Stimulated activated CD8-positive, alpha-beta memory T cell treated with anti-CD3 and anti-CD28 coated beads, Interleukin-2, amount 100 ng/mL, for 48 hours (primary cell): Measurements from ENCODE around the gene LRRC41.
"Not testable (repeated sequence)": the region's sequence is repeated elsewhere in the genome, so short reads cannot be mapped to it uniquely, and the experiment has no call there.

ENCODE experiments used
- DNase-seq, 2 donors: peaks; one replicate each; pipeline ENCODE4 v3.0.0-alpha.2; 2020; ENCODE audit warnings: low read depth in 2 of 2

The LRRC41 gene

DNA sequence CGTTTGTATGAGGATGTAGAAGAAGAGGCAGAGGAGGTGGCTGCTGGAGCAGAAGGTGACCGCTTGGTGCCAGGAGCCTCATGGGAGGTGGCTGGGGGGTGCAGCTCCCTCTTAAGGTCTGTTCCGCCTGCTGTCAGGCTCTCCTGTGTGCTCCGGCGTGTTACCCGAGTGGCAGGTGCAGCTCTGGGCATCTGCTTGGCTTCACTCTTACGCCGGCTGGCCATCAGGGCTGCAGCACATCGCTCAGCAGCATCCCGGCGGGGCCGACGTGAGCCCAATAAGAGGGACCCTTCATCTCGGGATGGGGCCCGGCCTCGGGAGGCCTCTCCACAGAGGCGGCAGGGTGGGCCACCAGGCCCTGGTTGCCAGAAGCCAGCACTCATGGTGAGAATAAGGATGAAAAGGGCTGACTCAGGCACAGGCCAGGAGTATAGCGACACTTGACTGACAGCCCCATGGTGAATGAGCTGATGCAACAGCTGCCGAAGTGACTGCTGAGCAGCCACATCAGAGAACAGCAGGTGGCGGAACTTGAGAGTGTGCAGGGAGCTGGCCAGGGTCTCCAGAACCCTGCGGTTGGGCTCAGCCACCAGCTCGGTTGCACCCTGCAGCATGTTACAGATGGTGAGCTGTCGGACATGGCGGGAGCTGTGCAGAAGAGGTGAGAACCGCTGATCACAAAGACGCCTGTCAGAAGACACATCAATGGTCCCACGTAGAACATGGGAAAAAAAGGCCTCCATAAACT is 17.5 kb downstream of the LRRC41 start:
- DNase-seq = peak; percentile 14 to 33

- no peak for DNase-seq
Observed at GRCh38 chr1:46284597-46285564, 18.5 kb downstream of the LRRC41 start.

- no peak for DNase-seq
Observed at GRCh38 chr1:46284058-46284457, 19.4 kb downstream of the LRRC41 start.

- no peak for DNase-seq
Observed at GRCh38 chr1:46281021-46281420, 22.4 kb downstream of the LRRC41 start.

GRCh38 chr1:46280092-46280491 is 23.3 kb downstream of the LRRC41 start:
- DNase-seq = no peak

DNA sequence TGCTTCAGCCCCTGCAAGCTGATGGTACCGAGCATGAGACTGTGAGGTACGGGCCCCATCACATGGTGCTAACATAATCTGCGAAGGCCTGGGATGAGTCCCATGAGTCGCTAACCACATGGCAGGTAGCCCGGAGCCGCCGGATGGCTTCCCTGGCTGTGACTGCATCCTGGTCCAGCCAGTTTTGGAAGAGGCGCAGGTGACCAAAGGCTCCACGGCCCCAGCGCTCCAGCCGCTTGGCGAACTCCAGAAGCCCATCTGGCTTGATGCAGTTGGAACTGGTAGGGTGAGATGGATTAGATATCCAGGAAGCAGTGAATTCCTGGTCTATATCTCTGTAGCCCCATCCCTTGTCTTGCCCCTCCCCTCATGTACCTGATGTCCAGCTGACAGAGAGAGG is 24.6 kb downstream of the LRRC41 start:
- no peak for DNase-seq

GRCh38 chr1:46277658-46278373 is 25.6 kb downstream of the LRRC41 start:
- DNase-seq = no peak

GRCh38 chr1:46275030-46275337 is 28.4 kb downstream of the LRRC41 start:
- DNase-seq = no peak

- no peak for DNase-seq
Observed at GRCh38 chr1:46274225-46275029, 29.0 kb downstream of the LRRC41 start.

DNA sequence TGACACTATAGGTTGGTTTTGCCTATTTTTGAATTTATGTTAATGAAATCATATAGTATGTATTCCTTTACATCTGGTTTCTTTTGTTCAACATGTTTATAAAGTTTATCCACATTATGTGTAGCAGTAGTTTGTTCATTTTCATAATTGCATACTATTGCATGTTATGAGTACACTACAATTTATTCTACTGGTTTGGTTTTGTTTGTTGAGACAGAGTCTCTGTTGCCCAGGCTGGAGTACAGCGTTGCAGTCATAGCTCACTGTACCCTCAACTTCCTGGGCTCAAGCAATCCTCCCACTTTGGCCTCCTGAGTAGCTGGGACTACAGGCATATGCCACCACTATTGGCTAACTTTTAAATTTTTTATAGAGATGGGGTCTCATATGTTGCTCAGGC is 34.8 kb downstream of the LRRC41 start:
- no peak for DNase-seq

GRCh38 chr1:46263146-46263545 is 40.3 kb downstream of the LRRC41 start:
- DNase-seq = no peak

GRCh38 chr1:46262508-46262907 is 40.9 kb downstream of the LRRC41 start:
- no peak for DNase-seq

- DNase-seq = no peak
Observed at GRCh38 chr1:46256523-46256922, 46.9 kb downstream of the LRRC41 start.

GRCh38 chr1:46254668-46255067 is 48.7 kb downstream of the LRRC41 start:
- DNase-seq = no peak

DNA sequence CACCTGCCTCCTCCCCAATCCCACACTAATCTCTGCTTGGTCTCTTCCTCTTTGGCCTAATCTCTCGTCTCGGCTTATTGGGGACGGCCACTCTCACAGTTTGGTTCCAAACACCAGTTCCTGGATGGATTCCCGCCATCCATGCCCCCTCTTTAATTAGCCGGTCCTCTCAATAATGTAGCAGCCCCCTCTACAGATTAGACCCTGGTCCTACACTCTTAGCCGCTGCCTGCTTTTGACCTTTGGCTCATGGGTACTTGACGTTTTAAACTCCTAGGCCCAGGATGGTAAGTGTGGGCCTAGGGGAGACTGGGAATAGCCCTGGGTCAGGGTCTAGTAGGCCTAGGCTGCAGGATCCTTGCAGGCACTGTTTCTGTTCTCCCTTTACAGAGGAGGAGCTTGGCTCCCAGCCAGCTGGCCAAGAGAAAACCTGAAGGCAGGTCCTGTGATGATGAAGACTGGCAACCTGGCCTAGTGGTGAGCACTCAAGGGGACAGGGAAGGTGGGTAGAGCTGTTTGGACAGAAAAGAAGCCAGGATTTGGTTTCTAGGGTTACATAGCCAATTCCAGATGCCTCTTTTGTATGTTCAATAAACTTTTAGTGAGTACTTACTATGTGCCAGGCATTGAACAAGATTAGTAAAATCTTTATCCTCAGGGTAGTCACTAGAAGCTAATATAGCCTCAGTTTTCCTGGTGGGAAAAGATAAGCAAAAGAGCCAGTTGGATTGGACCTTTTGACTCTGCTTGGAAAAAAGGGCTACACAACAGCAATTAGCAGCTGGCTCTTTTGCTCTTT is 55.1 kb downstream of the LRRC41 start:
- DNase-seq = peak; percentile 13 to 15

DNA sequence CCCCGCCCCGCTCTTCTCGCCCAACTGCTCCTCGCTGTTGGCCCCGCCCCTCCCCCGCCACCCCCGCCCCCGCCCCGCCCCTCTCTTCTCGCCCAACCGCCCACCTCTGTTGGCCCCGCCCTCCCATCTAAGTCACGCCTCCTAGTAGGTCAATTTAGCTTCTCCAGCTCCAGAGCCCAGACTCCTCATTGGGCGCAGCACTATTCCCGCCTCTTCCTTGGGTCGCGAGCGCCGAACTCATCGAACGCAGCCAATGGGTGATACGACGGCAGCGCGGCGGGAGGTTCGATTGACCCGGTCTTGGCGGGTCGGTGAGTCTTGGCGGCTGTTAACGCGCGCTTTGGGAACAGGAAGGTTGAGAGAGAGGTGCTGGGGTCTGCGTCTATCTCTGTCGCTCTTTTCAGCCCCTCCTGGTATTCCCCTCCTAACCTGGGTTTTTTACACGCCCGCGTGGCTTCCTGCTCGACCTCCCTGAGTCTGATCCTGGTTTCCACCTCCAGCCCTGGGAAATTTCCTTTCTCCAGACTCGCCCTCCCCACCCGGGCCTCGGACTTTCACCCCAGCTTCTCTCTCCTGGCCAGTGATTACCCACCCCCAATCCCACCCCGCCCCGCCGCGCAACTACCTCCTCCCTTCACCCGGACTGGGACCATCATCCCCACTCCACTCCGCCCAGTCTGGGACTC is 55.8 kb downstream of the LRRC41 start, which contains the start of gene RAD54L:
Gene RAD54L (plus strand): TSS at position 328 of the 686 bp plus-strand sequence. CDS start 643 bp downstream, outside the sequence.
- peak; percentile 95 to 98 for DNase-seq

DNA sequence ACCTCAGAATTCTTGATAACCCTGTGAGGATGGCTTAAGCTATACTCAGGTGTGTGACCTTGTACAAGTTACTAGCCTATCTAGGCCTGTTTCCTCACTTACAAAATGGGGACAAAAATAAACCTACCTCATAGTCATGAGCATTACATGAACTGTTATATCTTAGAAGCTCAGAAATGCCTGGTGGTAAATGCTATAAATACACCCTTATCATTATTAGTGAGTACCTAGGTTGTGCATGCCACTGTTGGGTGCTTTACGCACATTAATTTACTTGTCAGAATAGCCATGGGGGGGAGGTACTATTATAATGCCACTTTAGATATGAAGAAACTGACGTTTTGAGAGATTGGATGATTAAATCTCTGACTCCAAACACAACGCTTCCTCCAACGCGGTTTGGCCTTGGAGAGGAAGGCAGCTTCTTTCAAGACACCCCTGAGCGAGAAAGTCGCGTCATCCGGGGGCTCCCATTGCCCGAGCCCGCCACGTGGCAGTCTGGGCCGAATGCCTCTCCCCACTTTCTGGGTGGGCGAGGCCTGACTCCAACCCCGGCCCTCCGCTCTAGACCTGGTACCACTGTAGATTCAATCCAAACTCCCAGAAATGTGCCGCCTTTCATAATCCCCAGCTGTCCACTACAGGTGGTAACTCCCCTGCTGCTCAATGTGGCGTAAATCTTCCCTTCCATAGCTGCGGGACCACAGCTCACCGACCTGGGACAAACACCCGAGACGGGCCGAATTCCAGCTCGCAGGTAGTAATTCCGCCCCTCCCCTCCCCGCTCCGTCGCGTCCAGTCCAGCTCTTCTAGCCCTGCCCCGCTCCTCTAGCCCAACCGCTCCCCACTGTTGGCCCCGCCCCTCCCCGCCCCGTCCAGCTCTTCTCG is 56.6 kb downstream of the LRRC41 start:
- peak; percentile 43 to 61 for DNase-seq

GRCh38 chr1:46246136-46246535 is 57.3 kb downstream of the LRRC41 start:
- DNase-seq = not testable (repeated sequence)
